Subcutaneous preadipocyte (primary cell): Measurements from ENCODE around the gene TBC1D12. TPM values are rescaled to one million over a fixed set of nuclear protein-coding genes. Genes with fewer than 3 reads are reported as not detected.

Experiments used
- total RNA-seq: library from RNA; depleted of rRNA; stranded (reverse); fragments of >200 nt; gene quantifications from 2 replicates; pipeline ENCODE4 v1.2.3, GENCODE V29; 2012

TBC1D12 gene
- 10.7 and 12.7 TPM in 2 replicates for total RNA-seq

DNA sequence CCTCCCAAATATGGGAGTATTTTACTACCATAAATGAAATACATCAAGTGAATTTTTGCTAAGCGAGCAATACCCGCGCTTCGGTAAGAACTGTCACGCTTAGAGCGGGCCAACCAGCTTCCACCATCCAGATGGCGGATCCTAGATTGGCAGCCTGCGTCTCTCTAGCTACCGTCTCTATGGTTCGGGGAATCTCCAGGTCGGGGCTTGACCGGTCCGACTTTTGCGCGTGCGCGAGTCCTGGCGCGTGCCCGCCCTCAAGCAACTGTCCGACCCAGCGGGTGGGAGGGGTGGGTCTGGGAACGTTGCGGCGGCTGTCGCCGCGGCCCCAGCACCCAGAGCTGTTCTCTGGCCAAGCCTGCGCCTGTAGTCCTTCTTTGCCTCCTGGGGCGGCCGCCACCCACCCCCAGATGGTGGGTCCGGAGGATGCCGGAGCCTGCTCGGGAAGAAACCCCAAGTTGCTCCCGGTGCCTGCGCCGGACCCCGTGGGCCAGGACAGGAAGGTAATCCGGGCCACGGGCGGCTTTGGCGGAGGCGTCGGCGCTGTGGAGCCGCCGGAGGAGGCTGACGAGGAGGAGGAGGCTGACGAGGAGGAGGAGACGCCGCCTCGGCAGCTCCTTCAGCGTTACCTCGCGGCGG is at the start of gene TBC1D12:
Gene TBC1D12 (plus strand): TSS at position 338 of the 639 bp plus-strand sequence. CDS start 73 bp downstream, at position 411.

GRCh38 chr10:94362360-94363250 is 39.7 kb upstream of the TBC1D12 start, which contains the start of gene NOC3L:
NOC3L (minus strand) TSS chr10:94362939; CDS start chr10:94362838, 101 bp downstream.

DNA sequence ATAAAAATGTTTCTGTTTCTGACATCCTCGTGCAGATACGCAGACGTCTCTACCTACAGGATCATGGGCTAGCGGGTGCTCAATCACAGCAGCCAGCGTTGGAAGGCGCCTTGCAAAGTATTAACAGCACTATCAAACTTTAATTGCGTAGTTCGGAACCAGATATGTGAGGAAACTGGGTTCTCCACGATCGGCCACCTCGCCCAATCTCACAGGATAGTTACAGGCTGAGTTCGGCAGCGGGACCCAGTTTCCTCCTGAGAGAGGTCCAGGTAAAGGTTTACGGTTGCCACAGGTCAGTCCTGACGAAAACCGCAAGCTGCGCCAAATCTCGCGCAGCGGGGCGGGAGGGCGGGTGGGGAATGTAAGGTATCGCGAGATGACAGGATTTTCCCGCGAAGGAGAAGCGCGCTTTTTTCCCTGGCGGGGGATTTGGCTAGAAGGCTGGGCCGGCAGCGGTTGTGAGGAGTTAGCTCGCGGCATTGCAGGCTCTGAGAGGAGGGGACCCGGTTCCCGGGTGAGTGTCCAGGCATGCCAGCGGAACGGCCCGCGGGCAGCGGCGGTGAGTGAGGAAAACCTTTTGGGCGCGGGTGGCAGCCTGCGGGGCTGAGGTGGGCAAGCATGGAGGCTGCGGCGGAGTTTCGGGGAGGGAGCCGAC is 143.2 kb downstream of the TBC1D12 start, which contains the start of gene HELLS:
Gene HELLS (plus strand): TSS at position 398 of the 658 bp plus-strand sequence. CDS start 134 bp downstream, at position 532.

Other genes with a start within 250 kb of the TBC1D12 start
- gene NOC3L, start 39.6 kb upstream of the TBC1D12 start, total RNA-seq: 27.2 and 43.6 TPM in 2 replicates
- gene HELLS, start 143.2 kb downstream of the TBC1D12 start, total RNA-seq: 32.0 and 59.0 TPM in 2 replicates